GM12873 (cell line): ENCODE data around the gene TSPAN18.

Source experiments
- CTCF ChIP-seq: IDR thresholded peaks from 2 replicates; pipeline ENCODE4 v1.5.1; 2012; ENCODE audit warnings: low read depth, mild to moderate bottlenecking, moderate library complexity, low read length, control low read depth; ENCODE audit not compliant: insufficient read depth; ENCODE audit errors: missing control alignments

Gene TSPAN18, protein sequence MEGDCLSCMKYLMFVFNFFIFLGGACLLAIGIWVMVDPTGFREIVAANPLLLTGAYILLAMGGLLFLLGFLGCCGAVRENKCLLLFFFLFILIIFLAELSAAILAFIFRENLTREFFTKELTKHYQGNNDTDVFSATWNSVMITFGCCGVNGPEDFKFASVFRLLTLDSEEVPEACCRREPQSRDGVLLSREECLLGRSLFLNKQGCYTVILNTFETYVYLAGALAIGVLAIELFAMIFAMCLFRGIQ

DNA sequence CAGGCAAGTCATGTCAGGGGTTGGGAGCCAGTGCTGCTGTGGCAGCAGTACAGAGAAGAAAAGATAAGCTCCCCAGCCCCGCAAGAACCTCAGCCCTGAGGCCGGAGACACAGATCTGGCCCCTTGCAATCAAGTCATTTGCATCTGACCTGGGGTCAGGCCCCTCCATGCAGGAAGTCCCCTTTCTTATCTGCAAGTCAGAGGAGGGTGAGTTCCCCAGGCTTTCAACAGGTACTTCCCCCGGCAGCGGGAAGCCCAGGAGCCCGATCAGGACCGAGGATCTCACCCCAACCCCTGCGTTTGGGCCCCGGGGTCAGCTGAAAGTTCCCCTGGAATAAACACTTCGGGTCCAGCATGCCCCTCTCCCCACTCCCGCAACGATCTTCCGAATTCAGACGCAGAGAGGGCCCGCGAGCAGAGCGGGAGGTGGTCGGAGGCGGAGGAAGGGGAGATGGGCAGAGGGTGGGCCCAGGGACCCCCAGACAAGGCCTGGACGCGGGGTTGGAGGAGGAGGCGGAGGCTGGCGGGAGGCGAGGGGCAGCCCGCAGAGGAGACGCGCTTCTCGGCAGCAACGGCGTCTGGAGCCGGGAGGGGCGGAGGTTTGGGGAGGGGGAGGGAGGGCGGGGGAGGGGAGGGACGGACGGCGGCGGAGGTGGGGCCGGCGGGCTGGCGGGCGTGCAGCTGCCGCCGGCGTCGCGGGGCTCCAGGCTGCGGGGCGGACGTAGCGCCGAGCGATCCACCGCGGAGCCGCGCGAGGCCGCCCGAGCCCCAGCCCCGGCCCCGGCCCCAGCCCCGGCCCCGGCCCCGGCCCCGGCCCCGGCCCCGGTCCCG, at the start of gene TSPAN18:
TSS of gene TSPAN18 (plus strand) at position 680 of the 831 bp plus-strand sequence. CDS start 179,455 bp downstream, outside the sequence.
- TF ChIP-seq CTCF = no peak

DNA sequence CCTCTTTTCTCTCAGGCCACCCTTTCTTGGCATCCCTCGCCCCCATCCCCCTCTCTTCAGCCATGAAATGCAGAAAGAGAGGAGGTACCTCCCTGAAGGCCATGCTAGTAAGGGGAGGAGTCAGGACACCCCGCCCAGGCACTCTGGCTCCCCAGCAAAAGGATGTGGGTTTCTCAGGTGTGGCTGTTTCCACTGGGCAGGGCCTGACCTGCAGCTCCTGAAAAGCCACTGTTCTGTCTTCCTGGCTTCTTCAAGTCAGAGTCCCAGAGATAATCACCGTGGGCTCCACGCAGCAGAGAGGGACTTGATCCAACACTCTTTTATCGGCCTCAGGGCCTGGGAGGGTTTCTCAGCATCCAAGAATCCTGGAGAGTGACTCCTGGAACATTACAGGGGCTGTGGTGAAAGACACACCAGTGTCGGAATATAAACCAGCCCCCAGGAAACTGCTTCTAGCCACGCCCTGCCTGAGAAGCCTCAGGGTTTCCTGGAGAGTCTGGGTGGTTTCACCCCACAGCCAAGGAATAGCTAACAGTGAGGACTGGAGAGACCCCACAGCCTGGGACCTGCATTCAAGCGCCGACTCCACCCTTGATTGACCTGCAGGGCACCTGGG, 45.7 kb upstream of the TSPAN18 start:
- no peak for TF ChIP-seq CTCF

DNA sequence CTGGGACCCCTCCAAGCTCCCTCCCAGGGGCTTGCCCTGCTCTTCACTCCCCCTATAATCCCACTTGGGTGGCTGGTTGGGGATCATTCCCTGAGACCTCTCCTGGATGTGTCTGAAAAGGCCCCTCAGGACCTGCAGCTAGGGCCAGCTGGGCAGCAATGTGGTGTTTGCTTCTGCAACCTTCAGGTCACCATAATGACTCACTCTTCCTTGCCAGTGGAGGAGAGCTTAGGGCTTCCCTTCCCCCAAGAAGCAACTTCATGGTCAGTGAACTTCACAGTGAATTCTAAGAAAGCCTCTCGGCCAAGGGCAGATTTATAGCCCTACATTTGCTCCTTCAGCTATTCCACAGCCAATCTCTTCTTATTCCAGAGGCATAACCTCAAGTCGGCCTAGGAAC, 45.1 kb upstream of the TSPAN18 start:
- TF ChIP-seq CTCF = no peak

DNA sequence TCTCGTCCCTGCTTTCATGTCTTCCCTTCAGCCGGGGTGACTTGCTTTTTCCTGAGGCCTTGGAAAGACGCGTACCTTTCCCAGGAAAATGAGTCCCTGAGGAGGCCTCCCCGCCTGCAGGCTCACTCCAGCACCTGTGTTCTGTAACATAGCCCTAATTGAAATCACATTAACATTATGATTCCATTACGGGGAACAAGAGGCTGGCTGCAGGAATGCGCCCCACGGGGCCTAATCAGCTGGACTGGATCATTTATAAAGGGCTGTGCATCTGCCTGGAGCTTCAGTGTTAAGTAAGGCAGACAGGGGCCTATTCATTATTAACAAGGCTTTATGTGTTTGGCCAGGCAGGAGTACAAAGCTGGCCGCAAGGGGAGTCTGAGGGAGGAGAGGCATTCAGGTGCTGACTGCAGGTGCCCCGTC, 41.9 kb upstream of the TSPAN18 start:
- no peak for TF ChIP-seq CTCF

DNA sequence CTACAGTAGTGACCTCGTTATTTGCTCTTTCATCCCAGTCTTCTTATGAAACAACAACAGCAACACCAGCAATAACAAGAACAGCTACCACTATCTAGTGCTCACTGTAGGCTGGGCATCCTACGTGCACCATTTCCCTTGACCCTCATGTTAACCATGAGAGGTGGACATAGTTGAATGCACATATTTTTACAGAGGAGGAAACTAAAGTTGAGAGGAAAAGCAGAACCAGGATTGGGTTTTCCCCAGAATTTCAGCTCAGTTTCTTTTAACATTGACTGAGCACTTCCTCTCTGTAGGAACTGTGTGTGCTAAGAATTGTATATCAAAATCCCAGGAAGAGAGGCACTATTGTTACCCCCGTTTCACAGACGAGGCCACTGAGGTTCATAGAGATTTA, 39.4 kb upstream of the TSPAN18 start:
- TF ChIP-seq CTCF = no peak

DNA sequence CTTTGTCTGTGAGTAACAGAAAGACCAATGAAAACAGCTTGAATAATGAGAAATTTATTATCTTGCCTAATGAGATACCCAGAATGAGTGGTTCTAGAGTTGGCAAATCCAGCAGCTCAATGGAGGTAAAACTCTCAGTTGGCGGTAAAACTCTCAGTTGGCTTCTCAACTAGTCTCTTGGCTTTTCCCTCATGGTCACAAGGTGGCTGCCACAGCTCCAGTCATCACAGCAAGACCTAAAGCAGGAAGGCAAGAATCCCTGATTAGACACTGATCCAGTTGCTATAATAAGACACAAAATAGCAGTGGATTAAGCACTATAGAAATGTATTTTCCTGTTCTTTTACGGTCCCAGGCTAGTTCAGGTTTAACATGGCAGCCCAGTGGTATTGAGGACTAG, 37.5 kb upstream of the TSPAN18 start:
- no peak for TF ChIP-seq CTCF

GRCh38 chr11:44690651-44691050, 36.1 kb upstream of the TSPAN18 start:
- no peak for TF ChIP-seq CTCF
